T1000 (cell line): ENCODE measurements around the gene PHKA1.
"Not testable (repeated sequence)": the region's sequence is repeated elsewhere in the genome, so short reads cannot be mapped to it uniquely, and the experiment has no call there.

Experiments used
- DNase-seq: peaks from one replicate; lab custom pipeline; 2025; ENCODE audit warnings: mixed read lengths; lab: John Stamatoyannopoulos, UW

The PHKA1 gene

DNA sequence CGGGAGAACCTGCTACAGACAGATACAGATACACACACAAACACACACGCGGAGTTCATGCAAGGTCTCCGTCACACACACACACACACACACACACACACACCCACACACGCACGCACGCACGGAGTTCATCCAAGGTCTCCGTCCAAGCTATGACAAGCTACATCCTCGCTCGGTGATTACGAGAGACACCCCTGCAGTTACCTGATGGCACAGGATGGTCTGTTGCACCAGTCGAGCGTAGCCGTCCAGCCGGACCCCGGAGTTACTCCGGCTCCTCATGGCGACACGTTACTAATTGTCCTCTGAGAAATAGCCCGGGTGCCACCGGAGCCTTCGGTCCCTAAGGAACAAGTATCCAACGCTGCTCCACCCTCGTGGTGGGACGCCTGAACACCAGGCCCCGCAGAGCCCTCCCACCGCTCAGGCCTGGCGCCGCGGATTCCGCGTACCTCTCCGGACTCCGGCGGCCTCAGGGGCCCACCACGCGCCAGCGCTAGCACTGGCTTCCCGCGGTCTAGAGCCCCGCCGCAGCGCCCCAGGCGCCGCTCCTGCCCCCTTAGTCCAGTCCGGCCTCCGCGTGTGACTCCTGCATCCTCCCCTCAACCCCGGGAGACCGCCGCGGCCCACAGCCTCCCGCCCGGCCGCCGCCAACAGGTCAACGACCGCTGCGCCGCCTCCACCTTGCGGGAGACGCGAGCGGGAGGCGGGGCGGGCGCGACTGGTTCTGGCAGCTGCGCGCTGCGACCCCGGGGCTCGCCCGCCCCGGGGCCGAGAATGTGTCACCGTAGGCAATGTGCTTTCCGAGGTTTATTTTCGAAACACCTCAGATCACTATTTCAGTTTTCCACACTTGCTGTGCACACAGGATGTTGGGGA is at the start of gene PHKA1:
PHKA1 (minus strand) TSS at position 708 of the 879 bp plus-strand sequence; CDS start at position 282, 426 bp downstream.
- peak; percentile 4 for DNase-seq

DNA sequence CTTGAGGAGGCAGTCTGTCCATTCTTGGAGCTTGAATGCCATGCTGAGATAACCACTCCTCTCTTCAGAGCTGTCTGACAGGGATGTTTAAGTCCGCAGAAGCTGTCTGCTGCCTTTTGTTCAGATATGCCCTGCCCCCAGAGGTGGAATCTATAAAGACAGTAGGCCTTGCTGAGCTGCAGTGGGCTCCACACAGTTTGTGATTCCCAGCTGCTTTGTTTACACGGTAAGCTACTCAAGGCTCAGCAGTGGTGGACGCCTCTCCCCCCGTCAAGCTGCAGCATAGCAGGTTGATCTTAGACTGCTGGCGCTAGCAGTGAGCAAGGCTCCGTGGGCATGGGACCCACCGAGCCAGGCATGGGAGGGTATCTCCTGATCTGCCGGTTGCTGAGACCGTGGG is 46.3 kb upstream of the PHKA1 start:
- not testable (repeated sequence) for DNase-seq

- DNase-seq, result not testable (repeated sequence)
Observed at GRCh38 chrX:72748545-72748944, 34.4 kb upstream of the PHKA1 start.

- not testable (repeated sequence) for DNase-seq
Observed at GRCh38 chrX:72745546-72745945, 31.4 kb upstream of the PHKA1 start.

- no peak for DNase-seq
Observed at GRCh38 chrX:72735561-72735960, 21.5 kb upstream of the PHKA1 start.

DNA sequence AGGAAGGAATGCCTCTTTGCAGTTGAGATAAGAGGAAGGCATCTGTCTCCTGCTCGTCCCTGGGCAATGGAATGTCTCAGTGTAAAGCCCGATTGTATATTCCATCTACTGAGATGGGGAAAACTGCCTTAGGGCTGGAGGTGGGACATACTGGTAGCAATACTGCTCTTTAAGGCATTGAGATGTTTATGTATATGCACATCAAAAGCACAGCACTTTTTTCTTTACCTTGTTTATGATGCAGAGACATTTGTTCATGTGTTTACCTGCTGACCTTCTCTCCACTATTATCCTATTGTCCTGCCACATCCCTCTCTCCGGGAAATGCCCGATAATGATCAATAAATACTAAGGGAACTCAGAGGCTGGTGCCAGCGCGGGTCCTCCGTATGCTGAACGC is 19.5 kb upstream of the PHKA1 start:
- not testable (repeated sequence) for DNase-seq

- DNase-seq, result no peak
Observed at GRCh38 chrX:72727846-72728245, 13.7 kb upstream of the PHKA1 start.

GRCh38 chrX:72716766-72717165 is 2.7 kb upstream of the PHKA1 start:
- DNase-seq, result no peak

DNA sequence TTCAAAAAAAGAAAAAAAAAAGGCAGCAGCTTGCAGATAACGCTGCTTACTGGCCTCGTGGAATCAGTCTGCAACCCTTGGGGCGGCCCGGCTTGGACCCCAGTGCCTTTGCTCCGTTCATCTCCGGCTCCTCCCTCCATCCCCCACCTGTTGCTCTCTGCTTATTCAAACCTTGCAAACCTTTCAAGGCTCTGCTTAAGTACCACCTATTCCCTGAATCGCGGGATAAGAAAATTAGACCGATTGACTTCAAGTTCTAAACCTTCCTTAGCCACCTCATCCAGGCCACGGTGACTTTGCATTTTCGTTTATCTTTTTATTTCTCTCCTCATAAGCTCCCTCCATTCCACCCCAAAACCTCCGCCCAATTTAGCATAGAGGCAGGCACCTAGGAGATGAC is 1.4 kb upstream of the PHKA1 start:
- no peak for DNase-seq

DNA sequence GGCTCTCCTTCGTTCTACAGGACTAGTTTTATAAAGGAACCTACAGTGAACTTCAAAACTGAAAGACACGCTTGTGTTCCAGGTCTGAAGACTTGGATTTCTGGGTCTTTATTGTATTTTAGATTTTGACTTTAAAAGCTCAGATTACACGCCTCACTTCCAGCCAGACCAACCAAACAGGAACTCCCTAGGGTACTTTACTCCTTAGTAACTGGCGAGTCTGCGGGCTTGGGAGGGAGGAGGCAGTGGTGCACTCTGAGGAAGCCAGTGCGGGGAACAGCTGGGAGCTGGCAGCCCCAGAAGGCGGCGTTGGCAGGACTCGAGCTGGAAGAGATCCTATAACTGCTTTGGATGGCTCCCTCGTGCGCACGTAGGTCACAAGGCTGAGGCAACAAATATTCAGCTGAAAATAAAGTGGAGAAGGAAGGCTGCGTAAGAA is 391 bp upstream of the PHKA1 start:
- peak; percentile 18 for DNase-seq

DNA sequence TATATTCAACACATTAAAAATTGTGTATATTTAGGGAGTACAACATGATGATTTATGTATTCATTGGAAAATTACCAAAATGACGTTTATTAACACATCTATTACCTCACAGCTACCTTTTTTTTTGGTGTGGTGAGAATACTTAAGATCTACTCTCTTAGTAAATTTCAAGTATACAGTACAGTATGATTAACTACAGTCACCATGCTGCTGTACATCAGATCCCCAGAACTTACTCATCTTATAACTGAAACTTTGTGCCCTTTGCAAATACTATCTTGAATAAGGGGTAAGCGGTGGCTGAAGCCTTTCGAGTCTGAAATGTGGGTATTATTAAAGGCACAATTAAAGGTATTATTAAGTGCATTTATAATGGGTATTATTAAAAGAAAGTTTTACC is 976 bp downstream of the PHKA1 start:
- DNase-seq, result no peak

- no peak for DNase-seq
Observed at GRCh38 chrX:72712094-72712755, 1.9 kb downstream of the PHKA1 start.

GRCh38 chrX:72705814-72706213 is 8.3 kb downstream of the PHKA1 start:
- no peak for DNase-seq

GRCh38 chrX:72705111-72705510 is 9.0 kb downstream of the PHKA1 start:
- no peak for DNase-seq

- DNase-seq, result no peak
Observed at GRCh38 chrX:72694170-72694569, 19.9 kb downstream of the PHKA1 start.

- DNase-seq, result no peak
Observed at GRCh38 chrX:72693477-72693876, 20.6 kb downstream of the PHKA1 start.

DNA sequence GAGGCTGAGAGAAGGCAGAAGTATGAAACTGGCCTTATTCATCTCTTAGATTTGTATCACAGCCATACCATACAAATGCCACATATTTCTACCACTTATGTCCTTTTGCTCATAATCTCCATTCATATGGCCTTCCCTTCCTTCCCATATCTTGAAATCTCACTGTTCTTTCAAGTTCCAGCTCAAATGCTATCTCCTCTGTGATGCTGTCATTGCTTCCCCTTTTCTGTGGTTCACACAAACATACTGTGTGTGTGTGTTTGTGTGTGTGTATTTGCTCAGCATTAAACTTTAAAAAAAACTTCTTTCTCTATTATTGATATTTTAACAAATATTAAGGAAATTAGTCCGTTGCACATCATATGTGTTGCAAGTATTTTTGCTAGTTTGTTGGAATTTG is 26.7 kb downstream of the PHKA1 start:
- no peak for DNase-seq

DNA sequence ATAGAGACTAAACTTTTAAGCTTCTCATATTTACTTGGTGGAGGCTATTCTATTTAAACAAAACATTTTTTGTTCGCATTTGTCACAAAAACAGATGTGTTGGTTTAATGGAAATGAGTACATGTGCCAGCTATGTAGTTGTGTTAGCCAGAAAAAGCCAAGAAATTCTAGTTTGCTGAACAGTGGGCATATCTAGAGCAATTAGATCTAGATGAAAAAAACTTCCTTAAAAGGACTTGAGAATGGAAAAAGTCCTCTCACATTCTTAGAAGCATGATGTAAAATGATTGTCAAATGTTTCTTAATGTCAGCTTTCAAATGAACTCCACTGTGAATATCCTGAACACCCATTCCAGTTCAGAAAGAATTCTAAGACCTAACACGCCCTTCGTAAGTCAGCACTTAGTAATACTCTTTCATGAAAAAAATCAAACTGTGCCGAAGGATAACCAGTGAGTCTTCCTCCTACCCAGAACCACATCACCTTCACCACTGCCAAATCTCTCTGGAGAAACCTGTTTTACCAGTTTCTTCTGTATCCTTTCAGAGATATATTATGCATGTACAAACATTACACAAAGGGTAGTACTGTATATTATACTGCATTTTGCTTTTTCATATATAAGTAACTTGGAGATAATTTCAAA is 28.2 kb downstream of the PHKA1 start:
- DNase-seq, result no peak

DNA sequence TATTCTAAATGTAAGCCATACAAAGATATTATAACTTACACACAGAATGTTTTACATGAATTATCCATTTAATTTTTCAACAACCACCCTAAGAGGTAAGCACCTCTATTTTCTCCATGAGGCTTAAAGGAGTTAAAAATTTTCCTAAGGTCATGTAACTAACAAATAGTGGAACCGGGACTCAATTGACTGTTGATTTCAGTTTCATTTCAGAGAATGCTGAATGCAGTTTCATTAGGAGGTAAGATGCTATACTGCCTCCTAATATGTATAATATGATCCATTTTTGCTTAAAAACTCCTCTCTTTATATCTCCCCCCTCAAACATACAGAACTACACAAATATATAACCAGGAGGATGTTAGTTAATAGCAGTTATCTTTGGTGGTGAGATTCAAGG is 29.1 kb downstream of the PHKA1 start:
- no peak for DNase-seq

DNA sequence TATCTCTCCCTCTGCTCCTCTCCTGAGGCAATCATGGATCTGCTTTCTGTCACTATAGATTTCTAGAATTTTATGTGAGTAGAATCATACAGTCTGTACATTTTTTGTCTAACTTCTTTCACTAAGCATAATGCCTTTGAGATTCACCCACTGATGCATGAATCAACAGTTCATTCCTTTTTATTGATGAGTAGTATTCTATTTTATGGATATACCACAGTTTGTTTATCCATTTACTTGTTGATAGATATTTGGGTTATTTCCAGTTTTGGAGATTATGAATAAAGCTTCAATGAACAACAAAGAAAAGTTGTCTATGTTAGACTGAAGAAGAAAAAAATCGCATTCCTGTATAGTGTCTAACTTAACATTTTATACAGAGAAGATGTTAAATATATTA is 30.5 kb downstream of the PHKA1 start:
- DNase-seq, result no peak

DNA sequence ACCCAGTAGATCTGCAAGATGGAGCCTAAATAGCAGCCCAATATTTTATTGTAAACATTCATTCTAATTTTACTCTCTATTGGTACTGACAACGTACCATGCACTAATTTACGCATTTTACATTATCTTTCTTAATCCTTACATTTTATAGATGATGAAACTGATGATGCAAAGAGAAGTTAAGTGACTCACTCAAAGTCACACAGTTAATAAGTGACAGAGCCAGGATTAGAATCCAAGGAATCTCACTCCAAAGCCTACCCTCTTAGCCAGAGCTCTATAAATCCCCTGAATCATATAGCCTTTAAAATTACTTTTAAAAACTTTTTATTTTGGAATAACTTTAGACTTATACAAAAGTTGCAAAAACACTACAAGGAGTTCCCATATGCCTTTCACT is 37.6 kb downstream of the PHKA1 start:
- no peak for DNase-seq

DNA sequence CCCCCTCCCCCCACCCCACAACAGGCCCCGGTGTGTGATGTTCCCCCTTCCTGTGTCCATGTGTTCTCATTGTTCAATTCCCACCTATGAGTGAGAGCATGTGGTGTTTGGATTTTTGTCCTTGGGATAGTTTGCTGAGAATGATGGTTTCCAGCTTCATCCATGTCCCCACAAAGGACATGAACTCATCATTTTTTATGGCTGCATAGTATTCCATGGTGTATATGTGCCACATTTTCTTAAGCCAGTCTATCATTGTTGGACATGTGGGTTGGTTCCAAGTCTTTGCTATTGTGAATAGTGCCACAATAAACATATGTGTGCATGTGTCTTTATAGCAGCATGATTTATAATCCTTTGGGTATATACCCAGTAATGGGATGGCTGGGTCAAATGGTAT is 40.2 kb downstream of the PHKA1 start:
- not testable (repeated sequence) for DNase-seq

- not testable (repeated sequence) for DNase-seq
Observed at GRCh38 chrX:72669508-72669907, 44.6 kb downstream of the PHKA1 start.
